ENCODE results near the gene SCIN. TPM values are rescaled to one million over a fixed set of nuclear protein-coding genes. Genes with fewer than 3 reads are reported as not detected.

The SCIN gene
- total RNA-seq, 1 experiment from 2014 or later: 0.22 TPM

DNA sequence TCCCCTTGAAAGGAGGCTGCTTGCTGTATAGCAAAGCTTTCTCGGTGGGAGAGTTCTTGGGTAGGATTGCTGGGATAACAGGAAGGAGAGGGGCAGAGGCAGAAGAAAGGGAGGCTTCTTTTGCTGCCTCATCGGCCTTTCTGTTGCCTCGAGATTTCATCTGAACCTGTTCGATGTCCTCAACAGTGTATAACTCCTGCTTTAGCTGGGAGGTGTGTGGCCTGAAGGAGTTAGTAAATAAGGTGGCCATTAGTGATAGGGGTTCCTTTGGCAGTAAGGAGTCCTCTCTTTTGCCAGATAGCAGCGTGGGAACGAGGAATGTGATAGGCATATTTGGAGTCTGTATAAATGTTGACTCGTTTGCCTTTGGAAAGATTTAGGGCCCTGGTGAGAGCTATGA is 20.0 kb downstream of the SCIN start:
- no peaks in the 10 kb centered on the region for H4K20me1 ChIP-seq (ENCODE audit: insufficient read depth)
- H3K4me1 ChIP-seq (ENCODE audit: control insufficient read depth in 1 of 2, insufficient read depth in 2 of 2, low read length in 2 of 2): no peaks in the 10 kb centered on the region
- BruUV-seq (replicated peaks): no TSS peak
- RAD21 ChIA-PET (ENCODE audit: low non-redundant PET in 1 of 2, low total read pairs in 2 of 2, uncharacterized antibody in 2 of 2, unreplicated experiment in 2 of 2): no interaction called here
- H3K4me3 ChIP-seq (replicated peaks in 1 of 2; ENCODE audit: low read depth in 1 of 2, low read length in 2 of 2): no peak overlapping the region
- CTCF ChIA-PET: no interaction called here
- no peaks in the 10 kb centered on the region for H3K79me2 ChIP-seq (ENCODE audit: insufficient read depth, low read length)
- H3K27ac ChIP-seq (ENCODE audit: low read depth, low read length): no peak overlapping the region
- no peaks in the 10 kb centered on the region for H3K27me3 ChIP-seq (ENCODE audit: insufficient read depth, low read length)
- H3K9me2 ChIP-seq (ENCODE audit: insufficient read depth): no peaks in the 10 kb centered on the region
- no peaks in the 10 kb centered on the region for H3K9me3 ChIP-seq (ENCODE audit: control insufficient read depth in 1 of 2, insufficient read depth in 1 of 2, low read depth in 1 of 2, low read length in 2 of 2)
- TF ChIP-seq POLR2AphosphoS5 (IDR thresholded peaks at IDR 0.05; ENCODE audit: low read depth, low read length): no peak
- TF ChIP-seq, protein P1, sequence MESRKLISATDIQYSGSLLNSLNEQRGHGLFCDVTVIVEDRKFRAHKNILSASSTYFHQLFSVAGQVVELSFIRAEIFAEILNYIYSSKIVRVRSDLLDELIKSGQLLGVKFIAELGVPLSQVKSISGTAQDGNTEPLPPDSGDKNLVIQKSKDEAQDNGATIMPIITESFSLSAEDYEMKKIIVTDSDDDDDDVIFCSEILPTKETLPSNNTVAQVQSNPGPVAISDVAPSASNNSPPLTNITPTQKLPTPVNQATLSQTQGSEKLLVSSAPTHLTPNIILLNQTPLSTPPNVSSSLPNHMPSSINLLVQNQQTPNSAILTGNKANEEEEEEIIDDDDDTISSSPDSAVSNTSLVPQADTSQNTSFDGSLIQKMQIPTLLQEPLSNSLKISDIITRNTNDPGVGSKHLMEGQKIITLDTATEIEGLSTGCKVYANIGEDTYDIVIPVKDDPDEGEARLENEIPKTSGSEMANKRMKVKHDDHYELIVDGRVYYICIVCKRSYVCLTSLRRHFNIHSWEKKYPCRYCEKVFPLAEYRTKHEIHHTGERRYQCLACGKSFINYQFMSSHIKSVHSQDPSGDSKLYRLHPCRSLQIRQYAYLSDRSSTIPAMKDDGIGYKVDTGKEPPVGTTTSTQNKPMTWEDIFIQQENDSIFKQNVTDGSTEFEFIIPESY (IDR thresholded peaks at IDR 0.05; ENCODE audit: extremely low read depth, insufficient replicate concordance, low read length): no peak
- TF ChIP-seq FOSL1 (IDR thresholded peaks at IDR 0.05; ENCODE audit: low read depth): no peak
- TF ChIP-seq, protein P2, sequence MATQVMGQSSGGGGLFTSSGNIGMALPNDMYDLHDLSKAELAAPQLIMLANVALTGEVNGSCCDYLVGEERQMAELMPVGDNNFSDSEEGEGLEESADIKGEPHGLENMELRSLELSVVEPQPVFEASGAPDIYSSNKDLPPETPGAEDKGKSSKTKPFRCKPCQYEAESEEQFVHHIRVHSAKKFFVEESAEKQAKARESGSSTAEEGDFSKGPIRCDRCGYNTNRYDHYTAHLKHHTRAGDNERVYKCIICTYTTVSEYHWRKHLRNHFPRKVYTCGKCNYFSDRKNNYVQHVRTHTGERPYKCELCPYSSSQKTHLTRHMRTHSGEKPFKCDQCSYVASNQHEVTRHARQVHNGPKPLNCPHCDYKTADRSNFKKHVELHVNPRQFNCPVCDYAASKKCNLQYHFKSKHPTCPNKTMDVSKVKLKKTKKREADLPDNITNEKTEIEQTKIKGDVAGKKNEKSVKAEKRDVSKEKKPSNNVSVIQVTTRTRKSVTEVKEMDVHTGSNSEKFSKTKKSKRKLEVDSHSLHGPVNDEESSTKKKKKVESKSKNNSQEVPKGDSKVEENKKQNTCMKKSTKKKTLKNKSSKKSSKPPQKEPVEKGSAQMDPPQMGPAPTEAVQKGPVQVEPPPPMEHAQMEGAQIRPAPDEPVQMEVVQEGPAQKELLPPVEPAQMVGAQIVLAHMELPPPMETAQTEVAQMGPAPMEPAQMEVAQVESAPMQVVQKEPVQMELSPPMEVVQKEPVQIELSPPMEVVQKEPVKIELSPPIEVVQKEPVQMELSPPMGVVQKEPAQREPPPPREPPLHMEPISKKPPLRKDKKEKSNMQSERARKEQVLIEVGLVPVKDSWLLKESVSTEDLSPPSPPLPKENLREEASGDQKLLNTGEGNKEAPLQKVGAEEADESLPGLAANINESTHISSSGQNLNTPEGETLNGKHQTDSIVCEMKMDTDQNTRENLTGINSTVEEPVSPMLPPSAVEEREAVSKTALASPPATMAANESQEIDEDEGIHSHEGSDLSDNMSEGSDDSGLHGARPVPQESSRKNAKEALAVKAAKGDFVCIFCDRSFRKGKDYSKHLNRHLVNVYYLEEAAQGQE (IDR thresholded peaks at IDR 0.05; ENCODE audit: low read depth): no peak
- no peak for TF ChIP-seq SP1 (IDR thresholded peaks at IDR 0.05; ENCODE audit: low read depth)
- no peaks in the 10 kb centered on the region for H3K36me3 ChIP-seq (ENCODE audit: control insufficient read depth in 1 of 2, insufficient read depth in 2 of 2, low read length in 2 of 2)
- intact Hi-C loops (cut with micrococcal nuclease): no loop called here
- ATAC-seq (no peak), DNase-seq (ENCODE audit: low read depth, low spot score) (no peak)
- H3K9ac ChIP-seq (ENCODE audit: low read length): no peak overlapping the region
- no peak overlapping the region for H3K4me2 ChIP-seq (ENCODE audit: low read length)
- H2AFZ ChIP-seq (ENCODE audit: low read depth, low read length, poor library complexity, severe bottlenecking): no peak overlapping the region
- POLR2A ChIA-PET: no interaction called here

All from HCT116 (cell line).